ENCODE measurements around the gene XRN2.

DNA sequence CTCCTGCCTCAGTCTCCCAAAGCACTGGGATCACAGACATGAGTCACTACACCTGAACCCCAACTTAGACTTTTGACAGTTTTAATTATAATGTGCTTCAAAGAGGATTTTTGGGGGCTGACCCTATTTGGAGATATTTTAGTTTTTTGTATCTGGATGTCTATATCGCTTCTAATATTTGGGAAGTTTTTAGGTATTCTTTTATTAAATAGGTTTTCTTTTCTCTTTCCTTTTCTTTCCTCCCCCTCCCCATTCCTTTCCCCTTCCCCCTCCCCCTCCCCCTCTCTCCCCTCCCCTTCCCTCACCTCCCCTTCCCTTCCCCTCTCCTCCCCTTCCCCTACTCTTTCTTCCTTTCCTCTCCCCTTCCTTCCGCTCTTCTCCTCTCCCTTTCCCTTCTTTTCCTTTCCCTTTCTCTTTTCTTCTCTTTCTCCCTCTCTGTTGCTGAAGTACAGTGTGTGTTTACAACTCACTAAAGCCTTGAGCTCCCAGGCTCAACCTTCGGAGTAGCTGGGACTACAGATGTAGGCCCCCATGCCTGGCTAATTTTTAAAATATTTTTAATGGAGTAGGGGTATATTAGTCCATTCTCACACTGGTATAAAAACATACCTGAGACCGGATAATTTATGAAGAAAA is 118.6 kb downstream of the XRN2 start:
- TF ChIP-seq, protein P1, sequence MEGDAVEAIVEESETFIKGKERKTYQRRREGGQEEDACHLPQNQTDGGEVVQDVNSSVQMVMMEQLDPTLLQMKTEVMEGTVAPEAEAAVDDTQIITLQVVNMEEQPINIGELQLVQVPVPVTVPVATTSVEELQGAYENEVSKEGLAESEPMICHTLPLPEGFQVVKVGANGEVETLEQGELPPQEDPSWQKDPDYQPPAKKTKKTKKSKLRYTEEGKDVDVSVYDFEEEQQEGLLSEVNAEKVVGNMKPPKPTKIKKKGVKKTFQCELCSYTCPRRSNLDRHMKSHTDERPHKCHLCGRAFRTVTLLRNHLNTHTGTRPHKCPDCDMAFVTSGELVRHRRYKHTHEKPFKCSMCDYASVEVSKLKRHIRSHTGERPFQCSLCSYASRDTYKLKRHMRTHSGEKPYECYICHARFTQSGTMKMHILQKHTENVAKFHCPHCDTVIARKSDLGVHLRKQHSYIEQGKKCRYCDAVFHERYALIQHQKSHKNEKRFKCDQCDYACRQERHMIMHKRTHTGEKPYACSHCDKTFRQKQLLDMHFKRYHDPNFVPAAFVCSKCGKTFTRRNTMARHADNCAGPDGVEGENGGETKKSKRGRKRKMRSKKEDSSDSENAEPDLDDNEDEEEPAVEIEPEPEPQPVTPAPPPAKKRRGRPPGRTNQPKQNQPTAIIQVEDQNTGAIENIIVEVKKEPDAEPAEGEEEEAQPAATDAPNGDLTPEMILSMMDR (IDR thresholded peaks at IDR 0.05): no peak
- no peak for TF ChIP-seq EZH2 (IDR thresholded peaks at IDR 0.05; ENCODE audit: borderline replicate concordance, insufficient read depth, low read depth, low read length, poor library complexity, severe bottlenecking)
